ENCODE data around the gene GABRB2. TPM values are rescaled to one million over a fixed set of nuclear protein-coding genes. Genes with fewer than 3 reads are reported as not detected.

GABRB2 gene
- total RNA-seq, 1 experiment from 2014 or later: not detected

DNA sequence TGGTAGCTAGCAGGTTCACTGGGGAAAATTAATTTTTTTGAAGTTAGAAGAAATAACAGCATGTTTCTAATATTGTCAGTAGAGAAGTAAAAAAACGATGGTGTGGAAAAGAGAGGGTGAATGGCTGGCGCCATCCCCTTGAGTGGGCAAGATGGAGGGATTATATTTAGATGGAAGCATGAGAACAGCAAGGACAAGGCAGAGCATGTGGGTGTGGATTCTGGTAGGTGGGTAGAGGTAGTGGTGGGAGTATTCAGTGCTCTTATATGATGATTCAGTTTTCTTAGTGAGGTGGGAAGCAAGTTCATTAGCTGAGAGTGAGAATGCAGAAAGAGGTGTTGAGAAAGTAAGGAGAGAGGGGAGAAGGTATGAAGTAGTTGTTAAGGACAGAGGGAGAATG, 188.1 kb downstream of the GABRB2 start:
- Histone ChIP-seq H3K36me3 (ENCODE audit: control insufficient read depth, insufficient read depth, low read length) (no peaks in the 10 kb centered on the region), H3K27ac (ENCODE audit: low read length) (no peak overlapping the region), H3K4me3 (ENCODE audit: low read depth in 2 of 2, low read length in 2 of 2) (no peak overlapping the region), H3K9me3 (ENCODE audit: control insufficient read depth, insufficient read depth, low read depth, low read length) (no peaks in the 10 kb centered on the region), H3K4me1 (ENCODE audit: control insufficient read depth, insufficient read depth, low read length) (no peaks in the 10 kb centered on the region), H3K27me3 (ENCODE audit: control insufficient read depth, insufficient read depth, low read length) (no peaks in the 10 kb centered on the region)
- TF ChIP-seq, protein P1, sequence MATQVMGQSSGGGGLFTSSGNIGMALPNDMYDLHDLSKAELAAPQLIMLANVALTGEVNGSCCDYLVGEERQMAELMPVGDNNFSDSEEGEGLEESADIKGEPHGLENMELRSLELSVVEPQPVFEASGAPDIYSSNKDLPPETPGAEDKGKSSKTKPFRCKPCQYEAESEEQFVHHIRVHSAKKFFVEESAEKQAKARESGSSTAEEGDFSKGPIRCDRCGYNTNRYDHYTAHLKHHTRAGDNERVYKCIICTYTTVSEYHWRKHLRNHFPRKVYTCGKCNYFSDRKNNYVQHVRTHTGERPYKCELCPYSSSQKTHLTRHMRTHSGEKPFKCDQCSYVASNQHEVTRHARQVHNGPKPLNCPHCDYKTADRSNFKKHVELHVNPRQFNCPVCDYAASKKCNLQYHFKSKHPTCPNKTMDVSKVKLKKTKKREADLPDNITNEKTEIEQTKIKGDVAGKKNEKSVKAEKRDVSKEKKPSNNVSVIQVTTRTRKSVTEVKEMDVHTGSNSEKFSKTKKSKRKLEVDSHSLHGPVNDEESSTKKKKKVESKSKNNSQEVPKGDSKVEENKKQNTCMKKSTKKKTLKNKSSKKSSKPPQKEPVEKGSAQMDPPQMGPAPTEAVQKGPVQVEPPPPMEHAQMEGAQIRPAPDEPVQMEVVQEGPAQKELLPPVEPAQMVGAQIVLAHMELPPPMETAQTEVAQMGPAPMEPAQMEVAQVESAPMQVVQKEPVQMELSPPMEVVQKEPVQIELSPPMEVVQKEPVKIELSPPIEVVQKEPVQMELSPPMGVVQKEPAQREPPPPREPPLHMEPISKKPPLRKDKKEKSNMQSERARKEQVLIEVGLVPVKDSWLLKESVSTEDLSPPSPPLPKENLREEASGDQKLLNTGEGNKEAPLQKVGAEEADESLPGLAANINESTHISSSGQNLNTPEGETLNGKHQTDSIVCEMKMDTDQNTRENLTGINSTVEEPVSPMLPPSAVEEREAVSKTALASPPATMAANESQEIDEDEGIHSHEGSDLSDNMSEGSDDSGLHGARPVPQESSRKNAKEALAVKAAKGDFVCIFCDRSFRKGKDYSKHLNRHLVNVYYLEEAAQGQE (IDR thresholded peaks at IDR 0.05; ENCODE audit: insufficient read depth in 1 of 2, low read depth in 2 of 2, low read length in 1 of 2): no peak
- TF ChIP-seq TCF7L2 (IDR thresholded peaks at IDR 0.05; ENCODE audit: low read depth, low read length): no peak
- TF ChIP-seq CTCF (IDR thresholded peaks at IDR 0.05): no peak
- TF ChIP-seq SIN3A (IDR thresholded peaks at IDR 0.05; ENCODE audit: borderline replicate concordance, insufficient read depth, low read depth, low read length): no peak
- TF ChIP-seq POLR2AphosphoS5 (IDR thresholded peaks at IDR 0.05; ENCODE audit: low read depth, low read length): no peak
- in situ Hi-C loops (cut with HindIII; ENCODE audit: low pct_unique_long_range_greater_than_20kb, low sequenced_read_pairs): no loop called here
- no TSS peak for BruUV-seq (replicated peaks)
- ChIA-PET POLR2A (no interaction called here), CTCF (no interaction called here)
- intact Hi-C loops (cut with micrococcal nuclease; ENCODE audit: unreplicated experiment): no loop called here
- ATAC-seq (no peak), DNase-seq (ENCODE audit: low read depth, low spot score) (no peak)

DNA sequence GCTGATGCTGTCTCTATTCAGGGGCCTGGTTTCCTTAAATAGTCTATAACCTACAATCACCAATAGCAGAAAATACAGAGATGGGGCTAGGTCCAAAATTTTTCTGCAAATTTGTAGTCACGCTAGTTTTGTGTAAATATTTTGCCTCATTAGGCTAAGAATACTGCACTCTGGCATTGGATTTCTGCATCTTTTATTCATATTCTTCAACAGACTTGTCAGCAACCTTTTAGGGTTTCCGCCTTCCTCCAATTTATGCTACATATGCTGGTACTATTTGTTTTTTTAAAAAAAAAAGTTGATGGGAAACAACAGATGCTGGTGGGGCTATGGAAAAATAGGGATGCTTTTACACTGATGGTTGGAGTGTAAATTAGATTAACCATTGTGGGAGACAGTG, 202.3 kb downstream of the GABRB2 start:
- TF ChIP-seq SIN3A (IDR thresholded peaks at IDR 0.05; ENCODE audit: borderline replicate concordance, insufficient read depth, low read depth, low read length) (no peak), POLR2AphosphoS5 (IDR thresholded peaks at IDR 0.05; ENCODE audit: low read depth, low read length) (no peak), TCF7L2 (IDR thresholded peaks at IDR 0.05; ENCODE audit: low read depth, low read length) (no peak), CTCF (IDR thresholded peaks at IDR 0.05) (no peak)
- TF ChIP-seq, protein P1 (IDR thresholded peaks at IDR 0.05; ENCODE audit: insufficient read depth in 1 of 2, low read depth in 2 of 2, low read length in 1 of 2): no peak
- no peaks in the 10 kb centered on the region for H3K4me1 ChIP-seq (ENCODE audit: control insufficient read depth, insufficient read depth, low read length)
- in situ Hi-C loops (cut with HindIII; ENCODE audit: low pct_unique_long_range_greater_than_20kb, low sequenced_read_pairs) (no loop called here), intact Hi-C loops (cut with micrococcal nuclease; ENCODE audit: unreplicated experiment) (no loop called here)
- ATAC-seq: no peak
- BruUV-seq (replicated peaks): no TSS peak
- no peaks in the 10 kb centered on the region for H3K9me3 ChIP-seq (ENCODE audit: control insufficient read depth, insufficient read depth, low read depth, low read length)
- ChIA-PET POLR2A (no interaction called here), CTCF (no interaction called here)
- no peak for DNase-seq (ENCODE audit: low read depth, low spot score)
- H3K36me3 ChIP-seq (ENCODE audit: control insufficient read depth, insufficient read depth, low read length): no peaks in the 10 kb centered on the region
- H3K4me3 ChIP-seq (ENCODE audit: low read depth in 2 of 2, low read length in 2 of 2): no peak overlapping the region
- no peaks in the 10 kb centered on the region for H3K27me3 ChIP-seq (ENCODE audit: control insufficient read depth, insufficient read depth, low read length)
- no peak overlapping the region for H3K27ac ChIP-seq (ENCODE audit: low read length)

Measured in Panc1 (cell line).